Loucy (cell line): ENCODE measurements around the gene RAD23A.

Experiments used
- CTCF ChIP-seq: fragments of 200-600 bp; sonication (generic); conservative IDR thresholded peaks from 2 replicates; pipeline ENCODE4 v1.5.1; 2014; ENCODE audit warnings: mild to moderate bottlenecking, antibody characterized with exemption, low read length
- EZH2phosphoT487 ChIP-seq: fragments of 200-600 bp; IDR thresholded peaks from 2 replicates; pipeline ENCODE4 v1.6.1; 2018; ENCODE audit warnings: antibody characterized with exemption, mild to moderate bottlenecking, moderate library complexity, borderline replicate concordance

GRCh38 chr19:12913851-12914690 lies 31.6 kb upstream of the RAD23A start:
- no peak for TF ChIP-seq CTCF
- no peak for TF ChIP-seq EZH2phosphoT487
